ENCODE data around the gene ZDHHC3.

The ZDHHC3 gene

DNA sequence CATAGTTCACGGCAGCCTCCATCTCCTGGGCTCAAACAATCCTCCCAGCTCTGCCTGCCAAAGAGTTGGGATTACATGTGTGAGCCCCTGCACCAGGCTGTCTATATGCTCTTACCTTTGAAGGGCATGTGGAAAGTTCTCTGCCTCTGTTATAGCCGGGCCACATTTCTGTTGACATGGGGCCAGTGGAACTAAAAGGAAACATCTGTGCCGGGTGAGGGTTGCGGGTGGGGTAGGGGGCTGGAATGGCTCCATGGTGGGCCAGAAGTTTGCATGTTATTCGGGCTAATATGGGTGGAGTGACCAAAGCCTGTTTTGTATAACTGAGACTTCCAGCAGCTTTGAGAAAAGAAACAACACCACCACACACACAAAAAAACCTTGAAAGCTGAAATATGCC is 41.8 kb upstream of the ZDHHC3 start:
- H3K27ac ChIP-seq = no peak overlapping the region
- intact Hi-C loops (cut with DNase I; ENCODE audit: low total_unique reads) = no loop called here
- DNase-seq = no peak

DNA sequence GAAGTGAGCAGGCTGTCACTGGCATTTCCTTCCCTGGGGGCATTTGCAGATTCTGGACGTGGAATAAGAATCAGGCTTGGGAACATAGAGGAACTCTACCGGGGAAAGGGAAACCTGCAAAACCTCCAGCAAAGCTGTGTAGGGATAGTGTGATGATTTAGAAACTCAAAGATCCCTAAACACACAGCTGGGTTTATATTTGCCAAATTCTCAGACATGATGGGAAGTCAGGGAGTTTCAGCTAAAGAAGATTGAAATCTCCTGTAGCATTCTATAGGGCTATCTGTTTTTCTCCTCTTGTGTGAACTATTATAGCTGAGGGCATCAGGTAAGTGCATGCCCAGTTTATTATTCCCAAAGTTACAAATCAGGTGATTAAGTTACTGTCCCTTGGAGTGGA is 40.9 kb upstream of the ZDHHC3 start:
- no peaks in the 10 kb centered on the region for H3K36me3 ChIP-seq
- H3K27ac ChIP-seq = no peak overlapping the region
- H3K4me1 ChIP-seq = peaks cover under 1 to 27% (median 15%) of the 10 kb centered on the region in 4 donors
- H3K27me3 ChIP-seq = no peaks in the 10 kb centered on the region
- intact Hi-C loops (cut with DNase I; ENCODE audit: low total_unique reads) = no loop called here
- H3K9me3 ChIP-seq = no peaks in the 10 kb centered on the region
- no peak overlapping the region for H3K4me3 ChIP-seq
- no peak for DNase-seq
- TF ChIP-seq, protein P1, sequence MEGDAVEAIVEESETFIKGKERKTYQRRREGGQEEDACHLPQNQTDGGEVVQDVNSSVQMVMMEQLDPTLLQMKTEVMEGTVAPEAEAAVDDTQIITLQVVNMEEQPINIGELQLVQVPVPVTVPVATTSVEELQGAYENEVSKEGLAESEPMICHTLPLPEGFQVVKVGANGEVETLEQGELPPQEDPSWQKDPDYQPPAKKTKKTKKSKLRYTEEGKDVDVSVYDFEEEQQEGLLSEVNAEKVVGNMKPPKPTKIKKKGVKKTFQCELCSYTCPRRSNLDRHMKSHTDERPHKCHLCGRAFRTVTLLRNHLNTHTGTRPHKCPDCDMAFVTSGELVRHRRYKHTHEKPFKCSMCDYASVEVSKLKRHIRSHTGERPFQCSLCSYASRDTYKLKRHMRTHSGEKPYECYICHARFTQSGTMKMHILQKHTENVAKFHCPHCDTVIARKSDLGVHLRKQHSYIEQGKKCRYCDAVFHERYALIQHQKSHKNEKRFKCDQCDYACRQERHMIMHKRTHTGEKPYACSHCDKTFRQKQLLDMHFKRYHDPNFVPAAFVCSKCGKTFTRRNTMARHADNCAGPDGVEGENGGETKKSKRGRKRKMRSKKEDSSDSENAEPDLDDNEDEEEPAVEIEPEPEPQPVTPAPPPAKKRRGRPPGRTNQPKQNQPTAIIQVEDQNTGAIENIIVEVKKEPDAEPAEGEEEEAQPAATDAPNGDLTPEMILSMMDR (IDR thresholded peaks at IDR 0.05) = no peak

More for the DNA sequence above, 41.8 kb upstream of the ZDHHC3 start:
- Histone ChIP-seq H3K4me3 (no peak overlapping the region), H3K9me3 (no peaks in the 10 kb centered on the region), H3K27me3 (no peaks in the 10 kb centered on the region), H3K36me3 (no peaks in the 10 kb centered on the region), H3K4me1 (peaks cover 0 to 18% (median 8%) of the 10 kb centered on the region in 4 donors)
- TF ChIP-seq, protein P1 (IDR thresholded peaks at IDR 0.05) = no peak

DNA sequence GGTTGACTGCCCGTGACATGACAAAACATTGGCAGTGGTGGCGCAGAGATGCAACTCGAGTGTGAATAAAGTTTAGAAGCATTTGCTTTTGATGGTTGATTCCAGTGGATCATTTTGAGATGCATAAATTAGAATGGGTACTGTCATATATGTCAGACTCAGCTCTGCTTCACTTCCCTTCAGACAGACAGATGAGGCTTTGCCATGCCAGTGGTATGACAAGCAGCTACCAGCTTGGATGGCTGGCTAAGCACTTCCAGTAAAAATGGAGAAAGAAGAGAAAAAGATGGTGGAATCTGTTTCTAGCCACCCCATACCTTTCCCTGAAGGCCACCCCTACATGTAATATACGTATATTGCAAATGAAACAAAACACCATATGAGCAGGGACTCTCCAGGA is 36.6 kb upstream of the ZDHHC3 start:
- H3K4me1 ChIP-seq = peaks cover 9 to 52% (median 30%) of the 10 kb centered on the region in 4 donors
- H3K4me3 ChIP-seq = no peak overlapping the region
- no peak for DNase-seq
- H3K9me3 ChIP-seq = no peaks in the 10 kb centered on the region
- peaks cover 0 to 10% (median 1%) of the 10 kb centered on the region in 3 donors for H3K36me3 ChIP-seq
- TF ChIP-seq, protein P1 (IDR thresholded peaks at IDR 0.05) = no peak
- no peaks in the 10 kb centered on the region for H3K27me3 ChIP-seq
- H3K27ac ChIP-seq = peak overlapping the region; percentile 74 to 79
- intact Hi-C loops (cut with DNase I; ENCODE audit: low total_unique reads) = no loop called here

DNA sequence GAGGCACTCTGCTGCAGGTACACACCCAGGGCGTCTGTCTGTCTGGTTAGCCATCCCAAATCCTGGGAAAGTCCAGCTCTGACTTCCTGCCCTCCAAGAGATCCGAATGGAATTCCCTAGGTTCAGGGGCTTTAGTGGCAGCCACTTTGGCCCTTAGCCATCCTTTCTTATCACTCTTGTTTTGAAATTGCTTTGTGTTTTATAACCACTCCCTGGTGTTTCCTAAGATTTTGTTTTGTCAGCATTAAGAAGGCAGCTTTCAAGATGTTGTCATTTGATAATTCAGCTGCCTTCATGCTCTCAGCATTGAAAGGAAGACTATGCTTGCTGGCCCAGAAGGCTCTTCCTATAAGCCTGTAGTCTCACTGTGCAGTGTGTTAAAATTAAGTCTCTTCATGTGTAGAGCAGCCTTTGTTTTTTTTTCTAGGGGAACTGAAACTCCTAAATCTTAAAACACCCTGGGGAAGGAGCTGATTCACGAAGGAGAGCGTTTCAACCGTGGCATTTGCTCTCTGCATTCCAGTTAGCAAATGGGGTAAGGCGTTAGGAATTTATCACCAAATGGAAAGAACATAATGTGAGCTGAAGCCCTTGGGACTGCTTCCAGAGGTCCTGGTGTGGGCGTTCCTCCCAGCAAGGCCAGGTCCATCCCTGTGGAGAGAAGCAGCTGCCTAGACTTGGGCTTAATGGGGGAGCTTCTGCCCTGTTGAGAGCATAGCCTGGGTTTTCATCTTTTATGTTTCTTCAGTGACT is 36.0 kb upstream of the ZDHHC3 start:
- peaks cover 0 to 16% (median 8%) of the 10 kb centered on the region in 3 donors for H3K36me3 ChIP-seq
- H3K4me1 ChIP-seq = peaks cover 9 to 52% (median 30%) of the 10 kb centered on the region in 4 donors
- no peaks in the 10 kb centered on the region for H3K27me3 ChIP-seq
- TF ChIP-seq, protein P1 (IDR thresholded peaks at IDR 0.05) = no peak
- intact Hi-C loops (cut with DNase I; ENCODE audit: low total_unique reads) = no loop called here
- peak overlapping the region; percentile 74 to 79 for H3K27ac ChIP-seq
- peak overlapping the region in 1 of 2 donors; percentile 21 for H3K4me3 ChIP-seq
- DNase-seq = peak; percentile 75 to 88
- H3K9me3 ChIP-seq = no peaks in the 10 kb centered on the region

DNA sequence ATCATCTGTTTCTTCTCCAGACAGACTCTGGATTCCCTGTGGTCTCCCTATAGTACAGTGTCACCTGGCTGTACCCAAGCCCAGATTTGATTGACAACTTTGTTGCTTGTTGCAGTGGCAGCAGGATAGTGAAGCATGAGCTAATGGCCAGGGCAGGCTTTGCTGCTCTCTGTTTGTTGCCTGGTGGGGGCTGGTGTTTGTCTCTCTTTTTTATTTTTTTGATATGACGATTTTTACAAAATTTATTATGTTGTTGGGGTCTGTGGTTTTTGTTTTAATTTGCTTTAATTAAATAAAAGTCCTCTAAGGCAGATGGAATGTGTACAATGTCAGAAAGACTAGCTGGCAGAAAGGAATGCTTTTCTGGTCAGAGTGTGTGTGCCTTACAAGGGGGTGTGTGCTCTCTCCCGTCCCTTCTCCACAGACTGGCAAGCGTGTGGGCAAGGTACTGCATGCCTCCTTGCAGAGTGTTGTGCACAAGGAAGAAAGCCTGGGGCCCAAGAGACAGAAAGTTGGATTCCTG is 34.9 kb upstream of the ZDHHC3 start:
- H3K4me1 ChIP-seq = peaks cover 9 to 52% (median 30%) of the 10 kb centered on the region in 4 donors

More for the DNA sequence above, 34.9 kb upstream of the ZDHHC3 start:
- Histone ChIP-seq H3K4me3 (peak overlapping the region in 1 of 2 donors; percentile 21), H3K9me3 (no peaks in the 10 kb centered on the region), H3K27me3 (no peaks in the 10 kb centered on the region), H3K27ac (peak overlapping the region; percentile 74 to 79), H3K36me3 (peaks cover 0 to 16% (median 12%) of the 10 kb centered on the region in 3 donors)
- intact Hi-C loops (cut with DNase I; ENCODE audit: low total_unique reads) = no loop called here
- no peak for DNase-seq
- TF ChIP-seq, protein P1 (IDR thresholded peaks at IDR 0.05) = peak in 1 of 2 experiments; percentile 7
